K562 (cell line): ENCODE results near the gene DGCR2. TPM values are rescaled to one million over a fixed set of nuclear protein-coding genes. Genes with fewer than 3 reads are reported as not detected.

Source experiments
- BHLHE40 ChIP-seq: IDR thresholded peaks from 2 replicates; pipeline ENCODE4 v1.6.1; 2011; ENCODE audit warnings: low read length, improper control_type of control experiment
- KHSRP ChIP-seq: fragments of 450-650 bp; IDR thresholded peaks from 2 replicates; pipeline ENCODE4 v1.6.1; 2017
- polyA plus RNA-seq, 8 experiments: library from polyadenylated mRNA; depleted of rRNA in 4 of 8; stranded (reverse) in 5 of 8; unstranded in 3 of 8; fragments of >200 nt; fragmentation: Nextera tagmentation in 2 of 8; fragmentation: Illumina TruSeq in 1 of 8; extraction: Ambion mirVana in 2 of 8; extraction: Trizol in 1 of 8; gene quantifications; 2 replicates each; pipeline versions ENCODE4 v1.2.1 to v1.2.3, GENCODE V29; 2011 to 2014; ENCODE audit warnings: inconsistent platforms in 1 of 8, missing spikeins in 1 of 8
- total RNA-seq, 7 experiments: library from RNA; depleted of rRNA in 6 of 7; stranded (reverse); fragments of >200 nt in 6 of 7; fragmentation: Illumina TruSeq in 2 of 7; extraction: Trizol in 2 of 7; gene quantifications; 2 replicates each; pipeline versions ENCODE4 v1.2.1 to v1.2.3, GENCODE V29; 2011 to 2021; ENCODE audit warnings: low replicate concordance in 1 of 7
- TF ChIP-seq, protein P1 (sequence below), 2 experiments: fragments of 450-650 bp; formaldehyde crosslinking in 1 of 2; IDR thresholded peaks; 2 replicates each; pipeline versions ENCODE4 v1.4.0 to v1.6.1; 2014 to 2020; ENCODE audit warnings: mild to moderate bottlenecking in 2 of 2, borderline replicate concordance in 1 of 2, low read depth in 1 of 2
- TF ChIP-seq, protein P2 (sequence below), 3 experiments: IDR thresholded peaks in 2 of 3; conservative IDR thresholded peaks in 1 of 3; 2 replicates each; pipeline ENCODE4 v1.5.1; 2011 to 2012; ENCODE audit warnings: low read length in 3 of 3, mild to moderate bottlenecking in 3 of 3, control low read depth in 2 of 3, improper control_type of control experiment in 1 of 3, inconsistent platforms in 1 of 3, low read depth in 1 of 3, mixed read lengths in 1 of 3, moderate library complexity in 1 of 3; ENCODE audit not compliant: insufficient read depth in 2 of 3
- TF ChIP-seq, protein P3 (sequence below): fragments of 450-650 bp; formaldehyde crosslinking; conservative IDR thresholded peaks from 2 replicates; pipeline ENCODE4 v1.4.0; 2022; ENCODE audit warnings: mild to moderate bottlenecking, missing genetic modification characterization
- TF ChIP-seq, protein P4 (sequence below): fragments of 250-450 bp; sonication (Bioruptor Pico); IDR thresholded peaks from 2 replicates; pipeline ENCODE4 v1.8.0; 2021; ENCODE audit warnings: borderline replicate concordance, mild to moderate bottlenecking, moderate library complexity; ENCODE audit not compliant: poor library complexity, severe bottlenecking
- TF ChIP-seq, protein P5 (sequence below): conservative IDR thresholded peaks from 2 replicates; pipeline ENCODE4 v1.6.1; 2011; ENCODE audit warnings: low read depth, mild to moderate bottlenecking, low read length; ENCODE audit not compliant: control insufficient read depth

The DGCR2 gene
- total and polyA plus RNA-seq, 9 of the 15 experiments (the other 6 are each of a cell fraction or from before 2014, with no cell fraction given): 0.69 to 101 (median 56.4) TPM

DNA sequence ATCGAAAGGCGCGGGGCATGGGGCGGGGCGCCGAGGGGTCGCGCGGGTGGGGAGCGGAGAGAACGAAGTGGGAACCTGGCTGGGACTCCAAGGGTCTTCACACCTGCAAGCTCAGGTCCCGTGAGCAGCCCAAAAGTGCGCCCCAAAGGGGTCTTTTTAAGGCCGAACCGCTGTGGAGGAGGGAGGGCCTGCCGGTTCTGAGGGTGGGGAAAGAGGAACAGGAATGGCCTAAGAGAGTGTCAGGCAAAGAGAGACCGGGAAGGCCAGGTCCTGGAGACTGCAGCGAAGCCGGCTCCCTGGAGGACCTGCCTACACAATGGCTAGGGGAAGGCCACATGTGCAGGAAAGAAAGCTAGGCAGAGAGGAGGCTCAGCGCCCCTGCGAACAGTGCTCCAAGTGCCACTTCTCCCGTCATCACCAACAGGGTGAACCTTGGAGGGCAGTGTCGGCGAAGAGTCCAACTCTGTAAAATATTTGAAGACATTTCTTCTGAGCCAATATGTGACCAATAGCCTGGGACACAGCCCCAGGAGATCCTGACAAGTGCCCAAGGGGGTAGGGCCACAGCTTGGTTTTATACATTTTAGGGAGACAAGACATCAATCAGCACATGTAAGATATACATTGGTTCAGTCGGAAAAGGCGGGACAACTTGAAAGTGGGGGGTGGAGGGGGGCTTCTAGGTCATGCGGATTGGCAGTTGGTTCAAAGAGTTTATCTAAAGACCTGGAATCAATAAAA, 710 bp upstream of the DGCR2 start (continued):
- TF ChIP-seq, protein P1, sequence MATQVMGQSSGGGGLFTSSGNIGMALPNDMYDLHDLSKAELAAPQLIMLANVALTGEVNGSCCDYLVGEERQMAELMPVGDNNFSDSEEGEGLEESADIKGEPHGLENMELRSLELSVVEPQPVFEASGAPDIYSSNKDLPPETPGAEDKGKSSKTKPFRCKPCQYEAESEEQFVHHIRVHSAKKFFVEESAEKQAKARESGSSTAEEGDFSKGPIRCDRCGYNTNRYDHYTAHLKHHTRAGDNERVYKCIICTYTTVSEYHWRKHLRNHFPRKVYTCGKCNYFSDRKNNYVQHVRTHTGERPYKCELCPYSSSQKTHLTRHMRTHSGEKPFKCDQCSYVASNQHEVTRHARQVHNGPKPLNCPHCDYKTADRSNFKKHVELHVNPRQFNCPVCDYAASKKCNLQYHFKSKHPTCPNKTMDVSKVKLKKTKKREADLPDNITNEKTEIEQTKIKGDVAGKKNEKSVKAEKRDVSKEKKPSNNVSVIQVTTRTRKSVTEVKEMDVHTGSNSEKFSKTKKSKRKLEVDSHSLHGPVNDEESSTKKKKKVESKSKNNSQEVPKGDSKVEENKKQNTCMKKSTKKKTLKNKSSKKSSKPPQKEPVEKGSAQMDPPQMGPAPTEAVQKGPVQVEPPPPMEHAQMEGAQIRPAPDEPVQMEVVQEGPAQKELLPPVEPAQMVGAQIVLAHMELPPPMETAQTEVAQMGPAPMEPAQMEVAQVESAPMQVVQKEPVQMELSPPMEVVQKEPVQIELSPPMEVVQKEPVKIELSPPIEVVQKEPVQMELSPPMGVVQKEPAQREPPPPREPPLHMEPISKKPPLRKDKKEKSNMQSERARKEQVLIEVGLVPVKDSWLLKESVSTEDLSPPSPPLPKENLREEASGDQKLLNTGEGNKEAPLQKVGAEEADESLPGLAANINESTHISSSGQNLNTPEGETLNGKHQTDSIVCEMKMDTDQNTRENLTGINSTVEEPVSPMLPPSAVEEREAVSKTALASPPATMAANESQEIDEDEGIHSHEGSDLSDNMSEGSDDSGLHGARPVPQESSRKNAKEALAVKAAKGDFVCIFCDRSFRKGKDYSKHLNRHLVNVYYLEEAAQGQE (IDR thresholded peaks at IDR 0.05; ENCODE audit: borderline replicate concordance): no peak
- TF ChIP-seq, protein P1 (CRISPR knock-in tag; IDR thresholded peaks at IDR 0.05; ENCODE audit: low read depth): no peak; the same call in 1 of the 2 replicates
- TF ChIP-seq, protein P2, sequence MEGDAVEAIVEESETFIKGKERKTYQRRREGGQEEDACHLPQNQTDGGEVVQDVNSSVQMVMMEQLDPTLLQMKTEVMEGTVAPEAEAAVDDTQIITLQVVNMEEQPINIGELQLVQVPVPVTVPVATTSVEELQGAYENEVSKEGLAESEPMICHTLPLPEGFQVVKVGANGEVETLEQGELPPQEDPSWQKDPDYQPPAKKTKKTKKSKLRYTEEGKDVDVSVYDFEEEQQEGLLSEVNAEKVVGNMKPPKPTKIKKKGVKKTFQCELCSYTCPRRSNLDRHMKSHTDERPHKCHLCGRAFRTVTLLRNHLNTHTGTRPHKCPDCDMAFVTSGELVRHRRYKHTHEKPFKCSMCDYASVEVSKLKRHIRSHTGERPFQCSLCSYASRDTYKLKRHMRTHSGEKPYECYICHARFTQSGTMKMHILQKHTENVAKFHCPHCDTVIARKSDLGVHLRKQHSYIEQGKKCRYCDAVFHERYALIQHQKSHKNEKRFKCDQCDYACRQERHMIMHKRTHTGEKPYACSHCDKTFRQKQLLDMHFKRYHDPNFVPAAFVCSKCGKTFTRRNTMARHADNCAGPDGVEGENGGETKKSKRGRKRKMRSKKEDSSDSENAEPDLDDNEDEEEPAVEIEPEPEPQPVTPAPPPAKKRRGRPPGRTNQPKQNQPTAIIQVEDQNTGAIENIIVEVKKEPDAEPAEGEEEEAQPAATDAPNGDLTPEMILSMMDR (IDR thresholded peaks at IDR 0.05 in 2 of 3, conservative IDR thresholded peaks at IDR 0.05 in 1 of 3; ENCODE audit: insufficient read depth in 2 of 3, low read depth in 1 of 3, low read length in 3 of 3): no peak; a peak in 1 of 6 replicates
- TF ChIP-seq, protein P3, sequence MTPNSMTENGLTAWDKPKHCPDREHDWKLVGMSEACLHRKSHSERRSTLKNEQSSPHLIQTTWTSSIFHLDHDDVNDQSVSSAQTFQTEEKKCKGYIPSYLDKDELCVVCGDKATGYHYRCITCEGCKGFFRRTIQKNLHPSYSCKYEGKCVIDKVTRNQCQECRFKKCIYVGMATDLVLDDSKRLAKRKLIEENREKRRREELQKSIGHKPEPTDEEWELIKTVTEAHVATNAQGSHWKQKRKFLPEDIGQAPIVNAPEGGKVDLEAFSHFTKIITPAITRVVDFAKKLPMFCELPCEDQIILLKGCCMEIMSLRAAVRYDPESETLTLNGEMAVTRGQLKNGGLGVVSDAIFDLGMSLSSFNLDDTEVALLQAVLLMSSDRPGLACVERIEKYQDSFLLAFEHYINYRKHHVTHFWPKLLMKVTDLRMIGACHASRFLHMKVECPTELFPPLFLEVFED (CRISPR knock-in tag): no peak; the same call in 1 of the 2 replicates
- TF ChIP-seq KHSRP: no peak
- TF ChIP-seq, protein P4, sequence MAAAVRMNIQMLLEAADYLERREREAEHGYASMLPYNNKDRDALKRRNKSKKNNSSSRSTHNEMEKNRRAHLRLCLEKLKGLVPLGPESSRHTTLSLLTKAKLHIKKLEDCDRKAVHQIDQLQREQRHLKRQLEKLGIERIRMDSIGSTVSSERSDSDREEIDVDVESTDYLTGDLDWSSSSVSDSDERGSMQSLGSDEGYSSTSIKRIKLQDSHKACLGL: no peak
- TF ChIP-seq, protein P5, sequence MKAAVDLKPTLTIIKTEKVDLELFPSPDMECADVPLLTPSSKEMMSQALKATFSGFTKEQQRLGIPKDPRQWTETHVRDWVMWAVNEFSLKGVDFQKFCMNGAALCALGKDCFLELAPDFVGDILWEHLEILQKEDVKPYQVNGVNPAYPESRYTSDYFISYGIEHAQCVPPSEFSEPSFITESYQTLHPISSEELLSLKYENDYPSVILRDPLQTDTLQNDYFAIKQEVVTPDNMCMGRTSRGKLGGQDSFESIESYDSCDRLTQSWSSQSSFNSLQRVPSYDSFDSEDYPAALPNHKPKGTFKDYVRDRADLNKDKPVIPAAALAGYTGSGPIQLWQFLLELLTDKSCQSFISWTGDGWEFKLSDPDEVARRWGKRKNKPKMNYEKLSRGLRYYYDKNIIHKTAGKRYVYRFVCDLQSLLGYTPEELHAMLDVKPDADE: no peak; the same call in 1 of the 2 replicates
- peak; percentile 59 for TF ChIP-seq BHLHE40
